Retinal pigment epithelial cell (primary cell): ENCODE results near the gene TPBGL.

ENCODE experiments used
- DNase-seq: peaks from one replicate; pipeline ENCODE4 v3.0.0-alpha.2; 2010; ENCODE audit warnings: low read depth
- H3K4me3 ChIP-seq: 2 replicates; pipeline ENCODE4 v1.5.1; 2011; ENCODE audit warnings: mild to moderate bottlenecking, low read length, control low read depth, moderate library complexity
- CTCF ChIP-seq: conservative IDR thresholded peaks from 2 replicates; pipeline ENCODE4 v1.5.1; 2011; ENCODE audit warnings: low read depth, low read length, control low read depth, inconsistent platforms

Gene TPBGL

GRCh38 chr11:75196426-75196825, 44.1 kb upstream of the TPBGL start:
- no peak for DNase-seq
- TF ChIP-seq CTCF: no peak
- no peak overlapping the region for H3K4me3 ChIP-seq

- no peak for TF ChIP-seq CTCF
- DNase-seq: no peak
- no peak overlapping the region for H3K4me3 ChIP-seq
Measured at GRCh38 chr11:75197512-75198277, 42.9 kb upstream of the TPBGL start.

DNA sequence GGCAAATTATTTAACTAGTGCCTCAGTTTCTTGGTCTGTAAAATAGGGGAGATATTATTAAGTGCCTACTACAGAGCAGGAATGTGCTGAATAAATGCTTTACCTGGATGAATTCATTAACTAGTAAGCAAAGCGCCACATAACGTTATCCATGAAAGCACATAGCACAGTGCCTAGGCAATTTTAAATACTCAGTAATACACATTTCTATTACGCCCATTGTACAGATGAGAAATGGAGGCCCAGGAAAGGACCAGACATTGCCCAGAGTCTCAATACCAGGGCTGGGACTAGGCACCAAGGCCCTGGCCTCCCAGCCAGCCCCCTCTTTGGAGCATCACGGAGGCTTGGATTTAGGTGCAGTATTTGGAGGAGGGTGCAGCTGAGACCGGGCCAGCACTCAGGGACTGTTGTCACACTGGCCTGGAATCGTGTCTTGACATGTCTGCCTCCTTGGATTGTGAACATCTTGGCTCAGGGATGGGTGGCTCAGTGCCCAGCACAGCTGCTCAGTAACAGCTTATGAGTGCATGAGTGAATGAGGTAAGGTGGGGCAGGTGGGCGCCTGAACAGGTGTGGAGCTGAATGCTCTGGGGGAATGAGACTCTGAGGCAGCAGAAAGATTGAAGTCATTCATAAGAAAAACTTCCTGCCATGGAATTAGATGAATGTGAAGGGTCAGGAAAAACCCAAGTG, 42.1 kb upstream of the TPBGL start:
- TF ChIP-seq CTCF: no peak
- no peak for DNase-seq
- H3K4me3 ChIP-seq: no peak overlapping the region

DNA sequence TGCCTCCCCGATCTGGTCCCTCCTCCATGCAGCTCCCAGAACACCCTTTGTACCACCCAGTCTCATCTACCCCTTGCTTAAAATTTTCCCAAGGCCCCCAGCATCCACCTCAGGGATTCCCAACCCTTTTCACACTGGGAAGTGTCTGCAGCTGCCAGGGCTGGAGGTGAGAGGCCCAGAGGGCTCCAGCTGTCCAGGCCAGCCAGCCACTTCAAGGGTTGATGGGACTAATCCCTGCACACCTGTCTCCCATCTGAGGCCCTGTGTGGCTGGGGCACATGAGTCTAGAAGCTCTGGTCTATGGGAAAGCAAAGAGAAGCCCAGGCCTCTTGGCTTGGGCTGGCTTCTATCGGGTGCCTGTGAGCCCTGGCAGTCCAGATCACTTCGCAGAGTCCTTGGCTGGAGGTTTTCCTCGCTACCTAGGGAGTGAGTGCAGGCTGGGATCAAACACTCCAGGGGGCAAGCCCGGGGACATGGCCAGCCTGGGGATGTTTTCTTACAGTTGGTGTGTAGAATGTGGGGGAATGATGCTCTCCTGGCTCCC, 41.1 kb upstream of the TPBGL start:
- no peak for DNase-seq
- no peak for TF ChIP-seq CTCF

GRCh38 chr11:75200051-75200450, 40.5 kb upstream of the TPBGL start:
- no peak for TF ChIP-seq CTCF
- no peak overlapping the region for H3K4me3 ChIP-seq
- DNase-seq: no peak

More for the DNA sequence above, 41.1 kb upstream of the TPBGL start:
- H3K4me3 ChIP-seq: no peak overlapping the region

GRCh38 chr11:75200531-75200930, 40.0 kb upstream of the TPBGL start:
- DNase-seq: no peak
- no peak overlapping the region for H3K4me3 ChIP-seq
- no peak for TF ChIP-seq CTCF
